ENCODE data around the gene POC1A.

DNA sequence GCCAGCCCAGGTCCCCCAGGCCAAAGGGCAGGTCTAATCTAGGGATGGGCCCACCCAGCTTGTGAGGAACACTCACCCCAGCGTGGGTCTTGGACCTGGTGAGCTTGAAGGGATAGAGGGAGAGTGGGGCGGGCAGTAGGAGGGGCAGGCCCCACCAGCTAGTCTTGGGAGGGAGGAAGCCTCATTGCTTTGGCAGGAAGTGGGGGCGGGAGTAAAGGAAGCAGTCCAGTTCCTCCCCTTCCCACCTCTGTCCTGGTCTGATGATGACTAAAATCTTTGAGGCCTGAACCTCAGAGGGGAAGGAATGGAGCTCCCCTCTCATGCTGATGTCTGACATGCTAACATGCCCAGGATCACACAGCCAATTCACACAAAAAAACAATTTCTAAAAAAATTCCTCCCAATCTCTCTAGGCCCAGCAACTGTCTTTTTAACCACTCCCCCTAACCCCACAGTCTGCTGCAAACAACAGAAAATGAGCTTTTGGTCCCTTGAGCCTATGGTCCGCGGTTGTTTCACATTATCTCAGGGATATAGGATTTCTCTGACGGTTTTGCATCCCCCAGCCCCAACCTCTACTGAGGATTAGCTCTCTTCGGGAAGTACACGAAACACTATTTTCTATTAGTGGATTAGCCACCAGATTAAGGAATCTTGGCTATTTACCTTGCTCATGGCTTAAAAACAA, 67.1 kb downstream of the POC1A start:
- TF ChIP-seq GATA2 (IDR thresholded peaks at IDR 0.05; ENCODE audit: low read depth, low read length) (no peak), GATA3 (IDR thresholded peaks at IDR 0.05; ENCODE audit: low read depth, low read length) (no peak)

Data from SH-SY5Y (cell line).